ENCODE data around the gene ZNF516.

The ZNF516 gene

DNA sequence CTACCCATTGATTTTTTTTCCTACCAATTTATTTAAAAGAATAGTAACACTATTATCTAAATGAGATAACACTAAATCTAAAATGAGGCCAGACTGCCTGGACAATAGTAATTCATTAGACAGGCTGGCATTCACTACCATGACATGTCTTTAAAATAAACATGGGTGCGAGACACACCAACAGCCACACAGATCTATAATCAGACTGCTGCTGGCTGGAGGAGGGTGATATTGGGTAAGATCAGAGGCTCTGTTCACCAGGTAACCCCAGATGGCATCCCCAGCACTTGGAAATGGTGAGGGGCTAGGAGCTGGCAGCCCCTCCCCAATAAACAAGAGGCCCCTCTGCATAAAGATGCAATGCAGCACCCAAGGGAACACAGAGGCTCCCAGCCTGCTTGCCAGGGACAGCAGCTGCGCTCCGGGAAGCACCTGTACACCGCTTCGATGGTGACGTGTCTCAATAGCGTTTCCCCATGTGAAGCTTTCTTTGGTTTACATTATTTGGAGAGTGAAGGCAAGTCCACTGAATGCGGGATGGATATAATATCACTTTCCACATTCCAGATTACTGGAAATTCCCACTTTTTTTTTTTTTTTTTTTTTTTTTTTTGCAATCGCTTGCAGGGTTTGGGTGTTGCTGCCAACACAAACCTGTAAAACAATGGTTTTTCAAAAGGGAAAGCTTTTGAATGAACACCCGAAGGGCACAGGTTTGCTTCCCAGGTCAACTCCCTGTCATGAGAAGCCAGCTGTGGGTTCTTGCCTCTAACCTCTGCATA, 159.0 kb downstream of the ZNF516 start:
- DNase-seq, result no peak

DNA sequence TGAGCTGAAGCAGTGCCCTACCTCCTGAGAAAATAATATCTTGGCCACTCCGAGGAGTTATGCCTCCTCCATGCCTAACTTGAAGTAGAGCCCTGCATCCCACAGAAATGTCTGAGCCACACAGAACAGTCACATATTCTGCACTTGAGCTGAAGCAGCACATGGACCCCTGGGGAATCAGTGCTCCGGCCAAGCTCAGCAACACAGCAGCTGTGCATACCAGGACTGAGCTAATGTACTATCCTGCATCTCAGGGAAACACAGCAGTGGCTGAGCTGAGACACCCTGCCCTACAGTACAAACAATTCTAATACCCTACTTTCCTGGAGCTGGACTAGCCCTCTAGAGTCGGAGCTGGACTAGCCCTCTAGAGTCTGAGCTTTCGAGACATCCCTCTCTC, 166.9 kb downstream of the ZNF516 start:
- no peak for DNase-seq

GRCh38 chr18:76323891-76324290, 171.2 kb downstream of the ZNF516 start:
- DNase-seq, result no peak

DNA sequence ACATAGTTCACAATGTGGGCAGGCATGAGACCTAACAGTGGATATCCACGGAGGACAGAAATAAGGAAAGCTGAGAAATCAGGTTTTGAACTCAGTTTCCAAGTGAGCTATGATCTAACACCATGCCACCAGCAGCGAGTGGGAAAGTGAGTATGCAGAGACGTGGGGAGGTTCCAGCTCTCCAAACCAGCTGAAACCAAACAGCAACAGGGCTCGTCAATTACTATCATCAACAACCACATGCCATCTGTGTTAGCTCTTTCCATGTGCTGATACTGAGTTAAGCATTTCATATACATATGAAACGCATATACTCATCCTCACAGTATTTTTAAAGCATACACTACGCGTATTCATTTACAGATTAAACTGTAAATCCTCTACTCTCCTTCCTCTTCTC, 172.4 kb downstream of the ZNF516 start:
- DNase-seq, result no peak

- DNase-seq, result no peak
Observed at GRCh38 chr18:76319366-76319765, 175.7 kb downstream of the ZNF516 start.

GRCh38 chr18:76318607-76319006, 176.4 kb downstream of the ZNF516 start:
- DNase-seq, result no peak

- DNase-seq, result no peak
Observed at GRCh38 chr18:76317136-76317535, 177.9 kb downstream of the ZNF516 start.

- DNase-seq, result no peak
Observed at GRCh38 chr18:76315722-76316230, 179.3 kb downstream of the ZNF516 start.

DNA sequence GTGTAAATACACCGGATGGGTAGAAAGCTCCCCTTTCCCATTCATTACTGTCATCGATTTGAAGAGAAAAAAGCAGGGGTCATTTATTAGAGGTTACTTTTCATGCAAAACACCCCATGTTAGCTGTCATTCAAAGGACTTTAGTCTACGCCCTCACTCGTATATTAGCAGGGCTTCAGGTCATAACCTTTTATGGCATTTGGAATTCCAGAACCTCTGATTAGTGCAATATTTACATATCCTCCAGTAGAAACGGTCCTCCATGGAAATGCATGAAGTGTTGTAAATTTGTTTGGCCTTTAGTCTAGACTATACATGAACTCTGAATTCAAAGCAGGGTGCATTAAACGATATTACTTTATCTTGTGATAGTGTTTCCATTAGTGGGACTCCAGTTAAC, 180.5 kb downstream of the ZNF516 start:
- no peak for DNase-seq

DNA sequence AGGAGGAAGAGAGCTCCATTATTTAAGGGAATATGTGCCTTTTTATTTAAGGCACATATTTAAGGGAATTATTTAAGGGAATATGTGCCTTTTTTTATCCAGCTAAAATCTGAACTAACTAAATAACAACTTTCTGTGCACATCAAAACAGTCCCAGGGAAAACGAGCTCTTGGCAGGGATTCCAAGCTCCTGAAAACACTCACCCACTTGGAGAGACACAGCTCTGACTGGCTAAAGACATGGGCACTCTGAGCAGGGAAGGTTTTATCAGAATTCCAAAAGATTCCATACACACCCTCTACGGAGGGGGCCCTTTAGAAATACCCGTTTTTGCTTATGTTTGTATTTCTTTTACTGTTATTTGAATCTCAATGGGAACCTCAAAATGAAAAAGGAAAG, 181.0 kb downstream of the ZNF516 start:
- no peak for DNase-seq

Data from CD4-positive, alpha-beta T cell treated with Interleukin-4 for 1 hour (primary cell).